GM23338 (cell line): Measurements from ENCODE around the gene HADHA.

ENCODE experiments used
- CREB1 ChIP-seq: fragments of 250-450 bp; sonication (Bioruptor Pico); IDR thresholded peaks from 2 replicates; pipeline ENCODE4 v1.5.0; 2020; ENCODE audit warnings: low read depth, mild to moderate bottlenecking, moderate library complexity
- ETS1 ChIP-seq: IDR thresholded peaks from 2 replicates; pipeline ENCODE4 v1.6.1; 2016; ENCODE audit warnings: antibody characterized with exemption
- EZH2 ChIP-seq: fragments of 200-600 bp; sonication (generic); IDR thresholded peaks from one replicate; pipeline ENCODE4 v1.8.0; 2017; ENCODE audit warnings: antibody characterized with exemption, mild to moderate bottlenecking, low read depth; ENCODE audit not compliant: unreplicated experiment
- EZH2phosphoT487 ChIP-seq: fragments of 200-600 bp; sonication (generic); IDR thresholded peaks from one replicate; pipeline ENCODE4 v1.8.1; 2018; ENCODE audit warnings: antibody characterized with exemption; ENCODE audit not compliant: unreplicated experiment
- JUNB ChIP-seq: IDR thresholded peaks from one replicate; pipeline ENCODE4 v1.6.1; 2016; ENCODE audit warnings: antibody characterized with exemption; ENCODE audit not compliant: unreplicated experiment
- NANOG ChIP-seq: IDR thresholded peaks from 2 replicates; pipeline ENCODE4 v1.6.1; 2016; ENCODE audit warnings: antibody characterized with exemption, borderline replicate concordance
- POLR2AphosphoS5 ChIP-seq: IDR thresholded peaks from 2 replicates; pipeline ENCODE4 v1.6.1; 2016; ENCODE audit warnings: antibody characterized with exemption, low read depth
- REST ChIP-seq: IDR thresholded peaks from one replicate; pipeline ENCODE4 v1.6.1; 2018; ENCODE audit warnings: antibody characterized with exemption; ENCODE audit not compliant: unreplicated experiment
- ZNF114 ChIP-seq: fragments of 250-450 bp; sonication (Bioruptor Pico); IDR thresholded peaks from 2 replicates; pipeline ENCODE4 v1.5.0; 2020; ENCODE audit warnings: mild to moderate bottlenecking, moderate library complexity
- ZNF331 ChIP-seq: fragments of 250-450 bp; sonication (Bioruptor Pico); IDR thresholded peaks from 2 replicates; pipeline ENCODE4 v1.5.0; 2020; ENCODE audit warnings: low read depth, mild to moderate bottlenecking, moderate library complexity
- ZNF462 ChIP-seq: fragments of 250-450 bp; sonication (Bioruptor Pico); IDR thresholded peaks from 2 replicates; pipeline ENCODE4 v1.5.0; 2020; ENCODE audit warnings: mild to moderate bottlenecking, moderate library complexity
- TF ChIP-seq, protein P1 (sequence below), 2 experiments: fragments of 200-600 bp in 1 of 2; sonication (generic) in 1 of 2; conservative IDR thresholded peaks; 2 replicates each; pipeline versions ENCODE4 v1.5.1 to v1.6.1; 2016 to 2017; ENCODE audit warnings: antibody characterized with exemption in 2 of 2, low read depth in 2 of 2, mild to moderate bottlenecking in 2 of 2, moderate library complexity in 1 of 2

GRCh38 chr2:26141145-26141769 is 103.2 kb downstream of the HADHA start:
- TF ChIP-seq EZH2 (no peak), POLR2AphosphoS5 (no peak), EZH2phosphoT487 (no peak), ZNF114 (no peak), JUNB (no peak), ZNF331 (CRISPR knock-in tag) (no peak), CREB1 (no peak), REST (no peak), ETS1 (no peak), ZNF462 (CRISPR knock-in tag) (no peak), NANOG (no peak)
- TF ChIP-seq, protein P1, sequence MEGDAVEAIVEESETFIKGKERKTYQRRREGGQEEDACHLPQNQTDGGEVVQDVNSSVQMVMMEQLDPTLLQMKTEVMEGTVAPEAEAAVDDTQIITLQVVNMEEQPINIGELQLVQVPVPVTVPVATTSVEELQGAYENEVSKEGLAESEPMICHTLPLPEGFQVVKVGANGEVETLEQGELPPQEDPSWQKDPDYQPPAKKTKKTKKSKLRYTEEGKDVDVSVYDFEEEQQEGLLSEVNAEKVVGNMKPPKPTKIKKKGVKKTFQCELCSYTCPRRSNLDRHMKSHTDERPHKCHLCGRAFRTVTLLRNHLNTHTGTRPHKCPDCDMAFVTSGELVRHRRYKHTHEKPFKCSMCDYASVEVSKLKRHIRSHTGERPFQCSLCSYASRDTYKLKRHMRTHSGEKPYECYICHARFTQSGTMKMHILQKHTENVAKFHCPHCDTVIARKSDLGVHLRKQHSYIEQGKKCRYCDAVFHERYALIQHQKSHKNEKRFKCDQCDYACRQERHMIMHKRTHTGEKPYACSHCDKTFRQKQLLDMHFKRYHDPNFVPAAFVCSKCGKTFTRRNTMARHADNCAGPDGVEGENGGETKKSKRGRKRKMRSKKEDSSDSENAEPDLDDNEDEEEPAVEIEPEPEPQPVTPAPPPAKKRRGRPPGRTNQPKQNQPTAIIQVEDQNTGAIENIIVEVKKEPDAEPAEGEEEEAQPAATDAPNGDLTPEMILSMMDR (conservative IDR thresholded peaks at IDR 0.05; ENCODE audit: low read depth in 2 of 2), result no peak
